H1 (cell line): ENCODE results near the gene COPZ2.
"Not testable (repeated sequence)": the region's sequence is repeated elsewhere in the genome, so short reads cannot be mapped to it uniquely, and the experiment has no call there.

ENCODE experiments used
- CEBPB ChIP-seq: IDR thresholded peaks from 2 replicates; pipeline ENCODE4 v1.6.1; 2012; ENCODE audit warnings: low read depth, low read length
- EP300 ChIP-seq, 2 experiments: IDR thresholded peaks; 1 replicate in 1 of 2; 2 replicates in 1 of 2; pipeline ENCODE4 v1.6.1; 2011 to 2012; ENCODE audit warnings: low read depth in 2 of 2, low read length in 2 of 2, mild to moderate bottlenecking in 2 of 2, borderline replicate concordance in 1 of 2, inconsistent platforms in 1 of 2, moderate library complexity in 1 of 2
- HDAC2 ChIP-seq, 2 experiments: fragments of 300-600 bp in 1 of 2; sonication (generic) in 1 of 2; IDR thresholded peaks; 2 replicates each; pipeline ENCODE4 v1.6.1; 2011 to 2012; ENCODE audit warnings: low read depth in 2 of 2, low read length in 2 of 2, mild to moderate bottlenecking in 2 of 2, moderate library complexity in 2 of 2, borderline replicate concordance in 1 of 2, inconsistent platforms in 1 of 2
- JUN ChIP-seq: IDR thresholded peaks from 2 replicates; pipeline ENCODE4 v1.6.1; 2011; ENCODE audit warnings: low read depth, mild to moderate bottlenecking, improper control_type of control experiment, low read length
- POLR2A ChIP-seq, 2 experiments: IDR thresholded peaks; 1 replicate in 1 of 2; 2 replicates in 1 of 2; pipeline ENCODE4 v1.6.1; 2011; ENCODE audit warnings: low read depth in 2 of 2, low read length in 2 of 2, mild to moderate bottlenecking in 2 of 2; ENCODE audit errors: control extremely low read depth in 1 of 2
- RBBP5 ChIP-seq: IDR thresholded peaks from 2 replicates; pipeline ENCODE4 v1.7.1; 2012; ENCODE audit warnings: low read depth, mild to moderate bottlenecking, inconsistent platforms, low read length, moderate library complexity, borderline replicate concordance
- TF ChIP-seq, protein P1 (sequence below), 3 experiments: IDR thresholded peaks; 1 replicate in 2 of 3; 2 replicates in 1 of 3; pipeline versions ENCODE4 v1.5.1 to v1.6.1; 2011; ENCODE audit warnings: low read length in 3 of 3, mild to moderate bottlenecking in 3 of 3, inconsistent platforms in 2 of 3, low read depth in 1 of 3, moderate library complexity in 1 of 3; ENCODE audit not compliant: insufficient read depth in 1 of 3; ENCODE audit errors: control extremely low read depth in 1 of 3
- TF ChIP-seq, protein P2 (sequence below): IDR thresholded peaks from 2 replicates; pipeline ENCODE4 v1.6.1; 2012; ENCODE audit warnings: low read length, inconsistent platforms

DNA sequence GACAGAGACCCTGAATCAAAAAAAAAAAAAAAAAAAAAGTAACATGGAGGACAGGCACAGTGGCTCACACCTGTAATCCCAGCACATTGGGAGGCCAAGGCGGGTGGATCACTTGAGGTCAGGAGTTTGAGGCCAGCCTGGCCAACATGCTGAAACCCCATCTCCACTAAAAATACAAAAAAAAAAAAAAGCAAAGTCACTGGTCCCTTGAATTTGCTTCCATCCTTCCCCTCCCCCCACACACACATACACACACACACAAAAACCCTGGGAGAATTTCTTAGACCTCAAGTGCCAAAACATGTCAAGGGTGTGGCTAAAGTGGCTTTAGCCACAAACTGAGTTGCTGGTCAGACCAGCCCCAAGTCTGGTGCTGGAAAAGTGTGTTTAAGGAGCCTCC is 49.2 kb downstream of the COPZ2 start:
- not testable (repeated sequence) for TF ChIP-seq EP300 (IDR thresholded peaks at IDR 0.05; ENCODE audit: borderline replicate concordance in 1 of 2, low read depth in 2 of 2, low read length in 2 of 2); CEBPB; JUN; HDAC2 (IDR thresholded peaks at IDR 0.05; ENCODE audit: borderline replicate concordance in 1 of 2, low read depth in 2 of 2, low read length in 2 of 2); POLR2A (IDR thresholded peaks at IDR 0.05; ENCODE audit: control extremely low read depth in 1 of 2, low read depth in 2 of 2, low read length in 2 of 2); RBBP5
- TF ChIP-seq, protein P1, sequence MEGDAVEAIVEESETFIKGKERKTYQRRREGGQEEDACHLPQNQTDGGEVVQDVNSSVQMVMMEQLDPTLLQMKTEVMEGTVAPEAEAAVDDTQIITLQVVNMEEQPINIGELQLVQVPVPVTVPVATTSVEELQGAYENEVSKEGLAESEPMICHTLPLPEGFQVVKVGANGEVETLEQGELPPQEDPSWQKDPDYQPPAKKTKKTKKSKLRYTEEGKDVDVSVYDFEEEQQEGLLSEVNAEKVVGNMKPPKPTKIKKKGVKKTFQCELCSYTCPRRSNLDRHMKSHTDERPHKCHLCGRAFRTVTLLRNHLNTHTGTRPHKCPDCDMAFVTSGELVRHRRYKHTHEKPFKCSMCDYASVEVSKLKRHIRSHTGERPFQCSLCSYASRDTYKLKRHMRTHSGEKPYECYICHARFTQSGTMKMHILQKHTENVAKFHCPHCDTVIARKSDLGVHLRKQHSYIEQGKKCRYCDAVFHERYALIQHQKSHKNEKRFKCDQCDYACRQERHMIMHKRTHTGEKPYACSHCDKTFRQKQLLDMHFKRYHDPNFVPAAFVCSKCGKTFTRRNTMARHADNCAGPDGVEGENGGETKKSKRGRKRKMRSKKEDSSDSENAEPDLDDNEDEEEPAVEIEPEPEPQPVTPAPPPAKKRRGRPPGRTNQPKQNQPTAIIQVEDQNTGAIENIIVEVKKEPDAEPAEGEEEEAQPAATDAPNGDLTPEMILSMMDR (IDR thresholded peaks at IDR 0.05; ENCODE audit: control extremely low read depth in 1 of 3, insufficient read depth in 1 of 3, low read depth in 1 of 3, low read length in 3 of 3) = not testable (repeated sequence)
- TF ChIP-seq, protein P2, sequence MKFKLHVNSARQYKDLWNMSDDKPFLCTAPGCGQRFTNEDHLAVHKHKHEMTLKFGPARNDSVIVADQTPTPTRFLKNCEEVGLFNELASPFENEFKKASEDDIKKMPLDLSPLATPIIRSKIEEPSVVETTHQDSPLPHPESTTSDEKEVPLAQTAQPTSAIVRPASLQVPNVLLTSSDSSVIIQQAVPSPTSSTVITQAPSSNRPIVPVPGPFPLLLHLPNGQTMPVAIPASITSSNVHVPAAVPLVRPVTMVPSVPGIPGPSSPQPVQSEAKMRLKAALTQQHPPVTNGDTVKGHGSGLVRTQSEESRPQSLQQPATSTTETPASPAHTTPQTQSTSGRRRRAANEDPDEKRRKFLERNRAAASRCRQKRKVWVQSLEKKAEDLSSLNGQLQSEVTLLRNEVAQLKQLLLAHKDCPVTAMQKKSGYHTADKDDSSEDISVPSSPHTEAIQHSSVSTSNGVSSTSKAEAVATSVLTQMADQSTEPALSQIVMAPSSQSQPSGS = not testable (repeated sequence)
